ENCODE data around the gene KRT20. TPM values are rescaled to one million over a fixed set of nuclear protein-coding genes. Genes with fewer than 3 reads are reported as not detected.

The KRT20 gene
- total RNA-seq, 2 donors from 2014 or later = 1.8 TPM; not detected in 1

DNA sequence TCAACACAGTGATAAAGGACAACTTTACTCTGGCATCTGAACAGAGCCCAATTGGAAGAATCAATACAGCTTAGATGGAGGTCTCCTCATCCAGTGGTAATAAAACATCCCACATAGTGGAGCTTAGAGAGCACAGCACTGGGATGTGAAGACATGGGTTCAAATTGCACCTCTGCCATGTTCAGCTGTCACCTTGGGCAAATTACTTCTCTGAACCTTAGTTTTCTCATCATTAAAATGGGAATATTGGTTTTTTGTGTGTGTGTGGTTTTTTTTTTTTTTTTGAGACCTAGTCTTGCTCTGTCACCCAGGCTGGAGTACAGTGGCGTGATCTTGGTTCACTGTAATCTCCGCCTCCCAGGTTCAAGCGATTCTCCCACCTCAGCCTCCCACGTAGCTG is 49.0 kb downstream of the KRT20 start:
- ATAC-seq (ENCODE audit: insufficient number of reproducible peaks, low FRiP score, low read depth) (no peak), DNase-seq (ENCODE audit: low spot score) (no peak)
- no peaks in the 10 kb centered on the region for H3K27me3 ChIP-seq (replicated peaks; ENCODE audit: insufficient read depth)
- H3K4me1 ChIP-seq (ENCODE audit: control insufficient read depth in 1 of 2, low read depth in 2 of 2) = peaks cover 6 to 26% of the 10 kb centered on the region in 2 donors
- no peaks in the 10 kb centered on the region for H3K9me3 ChIP-seq
- TF ChIP-seq CTCF (IDR thresholded peaks at IDR 0.05) = no peak
- H3K4me3 ChIP-seq = no peak overlapping the region
- no peaks in the 10 kb centered on the region for H3K36me3 ChIP-seq
- no peak overlapping the region for H3K27ac ChIP-seq

GRCh38 chr17:40833882-40834281 is 51.2 kb downstream of the KRT20 start:
- Histone ChIP-seq H3K36me3 (no peaks in the 10 kb centered on the region), H3K4me1 (ENCODE audit: control insufficient read depth in 1 of 2, low read depth in 2 of 2) (peaks cover 15 to 43% of the 10 kb centered on the region in 2 donors), H3K4me3 (no peak overlapping the region), H3K9me3 (no peaks in the 10 kb centered on the region), H3K27ac (peak overlapping the region in 1 of 2 donors; percentile 29), H3K27me3 (replicated peaks; ENCODE audit: insufficient read depth) (no peaks in the 10 kb centered on the region)
- ATAC-seq (ENCODE audit: insufficient number of reproducible peaks, low FRiP score, low read depth) = no peak
- no peak for DNase-seq (ENCODE audit: low spot score)
- TF ChIP-seq CTCF (IDR thresholded peaks at IDR 0.05) = no peak

- H3K4me3 ChIP-seq = no peak overlapping the region
- no peaks in the 10 kb centered on the region for H3K9me3 ChIP-seq
- H3K36me3 ChIP-seq = no peaks in the 10 kb centered on the region
- TF ChIP-seq CTCF (IDR thresholded peaks at IDR 0.05) = no peak
- H3K27ac ChIP-seq = peak overlapping the region; percentile 33 to 48
- DNase-seq (ENCODE audit: low spot score) = no peak
- ATAC-seq (ENCODE audit: insufficient number of reproducible peaks, low FRiP score, low read depth) = no peak
- H3K4me1 ChIP-seq (ENCODE audit: control insufficient read depth in 1 of 2, low read depth in 2 of 2) = peaks cover 18 to 50% of the 10 kb centered on the region in 2 donors
- no peaks in the 10 kb centered on the region for H3K27me3 ChIP-seq (replicated peaks; ENCODE audit: insufficient read depth)
These were observed 52.2 kb downstream of the KRT20 start for GRCh38 chr17:40832840-40833239.

GRCh38 chr17:40830085-40830776 is 54.8 kb downstream of the KRT20 start:
- no peak overlapping the region for H3K4me3 ChIP-seq
- no peaks in the 10 kb centered on the region for H3K9me3 ChIP-seq
- no peak for DNase-seq (ENCODE audit: low spot score)
- no peaks in the 10 kb centered on the region for H3K36me3 ChIP-seq
- TF ChIP-seq CTCF (IDR thresholded peaks at IDR 0.05) = no peak
- peaks cover 20 to 62% of the 10 kb centered on the region in 2 donors for H3K4me1 ChIP-seq (ENCODE audit: control insufficient read depth in 1 of 2, low read depth in 2 of 2)
- ATAC-seq (ENCODE audit: insufficient number of reproducible peaks, low FRiP score, low read depth) = no peak
- no peaks in the 10 kb centered on the region for H3K27me3 ChIP-seq (replicated peaks; ENCODE audit: insufficient read depth)
- H3K27ac ChIP-seq = no peak overlapping the region

- peak overlapping the region; percentile 86 to 90 for H3K27ac ChIP-seq
These were observed 56.5 kb downstream of the KRT20 start for GRCh38 chr17:40828454-40829044.

More at GRCh38 chr17:40828454-40829044, 56.5 kb downstream of the KRT20 start:
- ATAC-seq (ENCODE audit: insufficient number of reproducible peaks, low FRiP score, low read depth) = peak; percentile 74
- Histone ChIP-seq H3K4me1 (ENCODE audit: control insufficient read depth in 1 of 2, low read depth in 2 of 2) (peaks cover 20 to 62% of the 10 kb centered on the region in 2 donors), H3K9me3 (no peaks in the 10 kb centered on the region), H3K36me3 (no peaks in the 10 kb centered on the region), H3K27me3 (replicated peaks; ENCODE audit: insufficient read depth) (no peaks in the 10 kb centered on the region), H3K4me3 (peak overlapping the region; percentile 58)
- no peak for DNase-seq (ENCODE audit: low spot score)
- TF ChIP-seq CTCF (IDR thresholded peaks at IDR 0.05) = no peak

Data from thoracic aorta (tissue), 2 donors.